SK-N-SH treated with all-trans-retinoic acid at 6 μM for 48 hours (cell line): ENCODE measurements around the gene LCN6.

ENCODE experiments used
- ATAC-seq: fragments of 200-7000 bp; cut with Tn5 transposase; 3 replicates; pipeline ENCODE4 v1.9.1; 2020; ENCODE audit warnings: mild to moderate bottlenecking, moderate library complexity
- ARNTL ChIP-seq: fragments of 450-650 bp; formaldehyde crosslinking; IDR thresholded peaks from 2 replicates; pipeline ENCODE4 v1.5.0; 2020; ENCODE audit warnings: low read depth, mild to moderate bottlenecking, moderate library complexity, borderline replicate concordance
- CREB5 ChIP-seq: fragments of 250-450 bp; sonication (Bioruptor Pico); IDR thresholded peaks from 2 replicates; pipeline ENCODE4 v1.5.1; 2020; ENCODE audit warnings: low read depth, mild to moderate bottlenecking, moderate library complexity
- CSDC2 ChIP-seq: fragments of 250-450 bp; sonication (Bioruptor Pico); IDR thresholded peaks from 2 replicates; pipeline ENCODE4 v1.5.0; 2020; ENCODE audit warnings: mild to moderate bottlenecking, moderate library complexity
- GLIS3 ChIP-seq: fragments of 250-450 bp; sonication (Bioruptor Pico); IDR thresholded peaks from 2 replicates; pipeline ENCODE4 v1.5.0; 2020; ENCODE audit warnings: mild to moderate bottlenecking, moderate library complexity
- ISL1 ChIP-seq: fragments of 250-450 bp; sonication (Bioruptor Pico); IDR thresholded peaks from 2 replicates; pipeline ENCODE4 v2.1.2; 2022; ENCODE audit warnings: mild to moderate bottlenecking, moderate library complexity
- OSR1 ChIP-seq: fragments of 250-450 bp; sonication (Bioruptor Pico); IDR thresholded peaks from 2 replicates; pipeline ENCODE4 v1.8.0; 2022; ENCODE audit warnings: moderate library complexity, mild to moderate bottlenecking, inconsistent platforms
- PPARA ChIP-seq: fragments of 250-450 bp; sonication (Bioruptor Pico); IDR thresholded peaks from 2 replicates; pipeline ENCODE4 v1.5.0; 2020; ENCODE audit warnings: mild to moderate bottlenecking, borderline replicate concordance
- RARB ChIP-seq: fragments of 250-450 bp; sonication (Bioruptor Pico); IDR thresholded peaks from 2 replicates; pipeline ENCODE4 v1.8.0; 2021; ENCODE audit warnings: mild to moderate bottlenecking, moderate library complexity
- SNAI2 ChIP-seq: fragments of 250-450 bp; sonication (Bioruptor Pico); IDR thresholded peaks from 2 replicates; pipeline ENCODE4 v1.5.0; 2020; ENCODE audit warnings: mild to moderate bottlenecking, moderate library complexity
- TCF4 ChIP-seq: fragments of 250-450 bp; sonication (Bioruptor Pico); IDR thresholded peaks from 2 replicates; pipeline ENCODE4 v1.8.0; 2021; ENCODE audit warnings: mild to moderate bottlenecking, moderate library complexity, borderline replicate concordance
- TOX ChIP-seq: fragments of 250-450 bp; sonication (Bioruptor Pico); IDR thresholded peaks from 2 replicates; pipeline ENCODE4 v1.8.0; 2021; ENCODE audit warnings: mild to moderate bottlenecking, moderate library complexity, borderline replicate concordance
- TSHZ2 ChIP-seq: fragments of 250-450 bp; sonication (Bioruptor Pico); IDR thresholded peaks from 2 replicates; pipeline ENCODE4 v1.5.0; 2020; ENCODE audit warnings: mild to moderate bottlenecking, moderate library complexity
- ZC3H10 ChIP-seq: fragments of 250-450 bp; sonication (Bioruptor Pico); IDR thresholded peaks from 2 replicates; pipeline ENCODE4 v1.5.1; 2021; ENCODE audit warnings: mild to moderate bottlenecking, moderate library complexity
- ZFP3 ChIP-seq: fragments of 250-450 bp; sonication (Bioruptor Pico); IDR thresholded peaks from 2 replicates; pipeline ENCODE4 v1.5.0; 2020; ENCODE audit warnings: mild to moderate bottlenecking, moderate library complexity
- ZFP30 ChIP-seq: fragments of 450-650 bp; formaldehyde crosslinking; IDR thresholded peaks from 2 replicates; pipeline ENCODE4 v1.5.0; 2022; ENCODE audit warnings: mild to moderate bottlenecking, moderate library complexity
- ZNF565 ChIP-seq: fragments of 450-650 bp; formaldehyde crosslinking; conservative IDR thresholded peaks from 2 replicates; pipeline ENCODE4 v1.5.0; 2020; ENCODE audit warnings: low read depth, mild to moderate bottlenecking, moderate library complexity
- ZNF70 ChIP-seq: fragments of 450-650 bp; formaldehyde crosslinking; IDR thresholded peaks from 2 replicates; pipeline ENCODE4 v1.5.0; 2020; ENCODE audit warnings: mild to moderate bottlenecking, moderate library complexity
- ZNF8 ChIP-seq: fragments of 450-650 bp; formaldehyde crosslinking; IDR thresholded peaks from 2 replicates; pipeline ENCODE4 v1.5.0; 2020; ENCODE audit warnings: mild to moderate bottlenecking, moderate library complexity
- TF ChIP-seq, protein P1 (sequence below): fragments of 250-450 bp; sonication (Bioruptor Pico); IDR thresholded peaks from 2 replicates; pipeline ENCODE4 v1.5.1; 2021; ENCODE audit warnings: mild to moderate bottlenecking, moderate library complexity
- TF ChIP-seq, protein P2 (sequence below): fragments of 250-450 bp; sonication (Bioruptor Pico); IDR thresholded peaks from 2 replicates; pipeline ENCODE4 v1.8.0; 2021; ENCODE audit warnings: low read depth, mild to moderate bottlenecking, moderate library complexity, borderline replicate concordance

LCN6 gene

GRCh38 chr9:136720251-136720897 is 28.0 kb downstream of the LCN6 start:
- TF ChIP-seq, protein P1, sequence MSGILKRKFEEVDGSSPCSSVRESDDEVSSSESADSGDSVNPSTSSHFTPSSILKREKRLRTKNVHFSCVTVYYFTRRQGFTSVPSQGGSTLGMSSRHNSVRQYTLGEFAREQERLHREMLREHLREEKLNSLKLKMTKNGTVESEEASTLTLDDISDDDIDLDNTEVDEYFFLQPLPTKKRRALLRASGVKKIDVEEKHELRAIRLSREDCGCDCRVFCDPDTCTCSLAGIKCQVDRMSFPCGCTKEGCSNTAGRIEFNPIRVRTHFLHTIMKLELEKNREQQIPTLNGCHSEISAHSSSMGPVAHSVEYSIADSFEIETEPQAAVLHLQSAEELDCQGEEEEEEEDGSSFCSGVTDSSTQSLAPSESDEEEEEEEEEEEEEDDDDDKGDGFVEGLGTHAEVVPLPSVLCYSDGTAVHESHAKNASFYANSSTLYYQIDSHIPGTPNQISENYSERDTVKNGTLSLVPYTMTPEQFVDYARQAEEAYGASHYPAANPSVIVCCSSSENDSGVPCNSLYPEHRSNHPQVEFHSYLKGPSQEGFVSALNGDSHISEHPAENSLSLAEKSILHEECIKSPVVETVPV, result no peak
- TF ChIP-seq ZNF70 (CRISPR knock-in tag) (no peak), ISL1 (CRISPR knock-in tag) (no peak), ZC3H10 (no peak), CSDC2 (CRISPR knock-in tag) (no peak), PPARA (no peak), TOX (CRISPR knock-in tag) (no peak), ZNF8 (no peak), TSHZ2 (CRISPR knock-in tag) (no peak), RARB (CRISPR knock-in tag) (no peak), SNAI2 (CRISPR knock-in tag) (no peak), TCF4 (no peak), GLIS3 (CRISPR knock-in tag) (no peak), ZFP30 (CRISPR knock-in tag) (no peak), ZFP3 (CRISPR knock-in tag) (no peak), OSR1 (no peak)
- TF ChIP-seq, protein P2, sequence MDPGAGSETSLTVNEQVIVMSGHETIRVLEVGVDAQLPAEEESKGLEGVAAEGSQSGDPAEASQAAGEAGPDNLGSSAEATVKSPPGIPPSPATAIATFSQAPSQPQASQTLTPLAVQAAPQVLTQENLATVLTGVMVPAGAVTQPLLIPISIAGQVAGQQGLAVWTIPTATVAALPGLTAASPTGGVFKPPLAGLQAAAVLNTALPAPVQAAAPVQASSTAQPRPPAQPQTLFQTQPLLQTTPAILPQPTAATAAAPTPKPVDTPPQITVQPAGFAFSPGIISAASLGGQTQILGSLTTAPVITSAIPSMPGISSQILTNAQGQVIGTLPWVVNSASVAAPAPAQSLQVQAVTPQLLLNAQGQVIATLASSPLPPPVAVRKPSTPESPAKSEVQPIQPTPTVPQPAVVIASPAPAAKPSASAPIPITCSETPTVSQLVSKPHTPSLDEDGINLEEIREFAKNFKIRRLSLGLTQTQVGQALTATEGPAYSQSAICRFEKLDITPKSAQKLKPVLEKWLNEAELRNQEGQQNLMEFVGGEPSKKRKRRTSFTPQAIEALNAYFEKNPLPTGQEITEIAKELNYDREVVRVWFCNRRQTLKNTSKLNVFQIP (CRISPR knock-in tag), result no peak
- ATAC-seq, result no peak; the same call in 2 of the 3 replicates

DNA sequence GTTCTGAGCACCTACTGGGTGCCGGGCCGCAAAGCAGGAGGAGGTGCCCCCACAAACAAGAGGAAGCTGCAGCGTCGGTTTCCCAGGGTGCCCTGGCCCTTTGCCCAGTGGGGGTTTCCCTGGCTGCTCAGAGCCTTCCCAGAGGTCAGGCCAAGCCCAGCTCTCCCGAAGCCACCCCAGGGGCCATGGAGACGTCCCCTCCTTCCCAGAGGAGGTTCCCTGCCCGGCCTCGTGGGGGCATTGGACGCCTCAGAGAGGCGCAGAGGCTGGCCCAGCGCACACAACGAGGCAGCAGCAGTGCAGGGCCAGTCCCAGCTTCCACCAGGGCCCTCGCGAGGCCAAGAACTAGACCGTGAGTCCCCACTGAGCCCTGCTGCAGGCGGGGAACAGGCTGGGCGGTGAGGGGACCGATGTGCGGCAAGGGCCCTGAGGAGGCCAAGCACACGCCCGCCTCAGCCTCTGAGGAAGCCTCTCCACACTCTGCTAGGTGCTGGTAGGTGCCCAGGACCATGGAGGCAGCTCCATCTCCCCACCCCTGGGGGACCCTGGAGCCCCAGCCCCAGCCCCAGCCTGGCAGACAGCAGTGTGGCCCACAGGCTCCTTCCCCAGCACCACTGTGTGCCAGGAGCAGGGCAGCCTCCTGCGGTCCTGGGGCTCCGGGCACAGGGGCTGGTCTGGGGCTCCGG is 29.0 kb downstream of the LCN6 start:
- TF ChIP-seq ZNF8, result no peak
- TF ChIP-seq OSR1, result no peak
- no peak for TF ChIP-seq ZNF565
- no peak for TF ChIP-seq TOX (CRISPR knock-in tag)
- TF ChIP-seq SNAI2 (CRISPR knock-in tag), result no peak
- no peak for TF ChIP-seq ARNTL (CRISPR knock-in tag)
- TF ChIP-seq CREB5 (CRISPR knock-in tag), result no peak
- ATAC-seq, result no peak

- no peak for ATAC-seq
- TF ChIP-seq ZC3H10, result no peak
- TF ChIP-seq TOX (CRISPR knock-in tag), result no peak
- no peak for TF ChIP-seq ZNF8
- no peak for TF ChIP-seq TCF4
- TF ChIP-seq RARB (CRISPR knock-in tag), result no peak
- TF ChIP-seq, protein P2 (CRISPR knock-in tag), result no peak
- TF ChIP-seq, all 23 proteins: peak for 0
Observed at GRCh38 chr9:136718345-136719194, 29.8 kb downstream of the LCN6 start.
